GM13976 (cell line): ENCODE measurements around the gene UBE2E2.

Source experiments
- DNase-seq: peaks from one replicate; pipeline ENCODE4 v3.0.0; 2012; ENCODE audit warnings: low spot score
- in situ Hi-C: fragments of 300-500 bp; cut with MboI; formaldehyde crosslinking; loops from one replicate; pipeline ENCODE4 v1.12.0; 2022; ENCODE audit warnings: low sequenced_read_pairs, mixed read lengths, inconsistent platforms; ENCODE audit not compliant: unreplicated experiment
- TF ChIP-seq, protein P1 (sequence below): IDR thresholded peaks from 2 replicates; pipeline ENCODE4 v1.5.1; 2012; ENCODE audit warnings: borderline replicate concordance, mild to moderate bottlenecking; ENCODE audit not compliant: insufficient read depth; ENCODE audit errors: extremely low read depth, missing control alignments, control extremely low read depth

UBE2E2 gene

DNA sequence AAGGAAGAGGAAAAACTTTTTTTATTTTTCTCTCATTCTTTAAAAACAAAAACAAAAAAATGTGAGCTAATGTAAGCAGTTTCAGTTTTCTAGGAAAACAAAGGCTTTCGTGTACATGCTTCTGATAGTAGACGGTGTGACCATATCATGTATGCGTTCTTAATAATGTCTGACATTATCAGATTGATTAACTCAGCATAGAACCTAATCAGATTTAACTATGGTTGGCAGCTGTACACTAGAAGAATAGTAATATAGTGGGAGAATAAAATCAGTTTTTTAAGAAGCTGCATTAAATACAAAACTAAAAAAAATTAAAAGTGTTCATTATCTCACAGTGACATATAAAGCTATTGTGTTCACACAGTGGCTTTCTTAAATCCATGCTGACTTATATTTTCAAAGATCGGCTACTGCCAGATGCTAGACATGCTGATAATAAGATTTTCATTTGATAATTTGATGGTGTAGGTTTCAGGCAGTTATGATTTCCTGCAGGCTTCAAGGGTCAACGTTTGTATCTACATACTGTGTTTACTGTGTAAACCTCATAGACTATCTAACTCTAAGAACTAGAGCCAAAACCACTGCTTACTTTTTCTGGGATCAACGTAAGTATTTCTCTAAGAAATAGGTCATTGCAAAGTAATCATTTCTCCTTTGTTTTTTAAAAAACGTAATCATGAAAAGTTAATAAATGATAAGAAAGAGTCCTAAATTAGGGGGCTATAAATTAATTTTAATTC is 74.0 kb downstream of the UBE2E2 start:
- in situ Hi-C loops = no loop called here
- TF ChIP-seq, protein P1, sequence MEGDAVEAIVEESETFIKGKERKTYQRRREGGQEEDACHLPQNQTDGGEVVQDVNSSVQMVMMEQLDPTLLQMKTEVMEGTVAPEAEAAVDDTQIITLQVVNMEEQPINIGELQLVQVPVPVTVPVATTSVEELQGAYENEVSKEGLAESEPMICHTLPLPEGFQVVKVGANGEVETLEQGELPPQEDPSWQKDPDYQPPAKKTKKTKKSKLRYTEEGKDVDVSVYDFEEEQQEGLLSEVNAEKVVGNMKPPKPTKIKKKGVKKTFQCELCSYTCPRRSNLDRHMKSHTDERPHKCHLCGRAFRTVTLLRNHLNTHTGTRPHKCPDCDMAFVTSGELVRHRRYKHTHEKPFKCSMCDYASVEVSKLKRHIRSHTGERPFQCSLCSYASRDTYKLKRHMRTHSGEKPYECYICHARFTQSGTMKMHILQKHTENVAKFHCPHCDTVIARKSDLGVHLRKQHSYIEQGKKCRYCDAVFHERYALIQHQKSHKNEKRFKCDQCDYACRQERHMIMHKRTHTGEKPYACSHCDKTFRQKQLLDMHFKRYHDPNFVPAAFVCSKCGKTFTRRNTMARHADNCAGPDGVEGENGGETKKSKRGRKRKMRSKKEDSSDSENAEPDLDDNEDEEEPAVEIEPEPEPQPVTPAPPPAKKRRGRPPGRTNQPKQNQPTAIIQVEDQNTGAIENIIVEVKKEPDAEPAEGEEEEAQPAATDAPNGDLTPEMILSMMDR = no peak
- DNase-seq = no peak

DNA sequence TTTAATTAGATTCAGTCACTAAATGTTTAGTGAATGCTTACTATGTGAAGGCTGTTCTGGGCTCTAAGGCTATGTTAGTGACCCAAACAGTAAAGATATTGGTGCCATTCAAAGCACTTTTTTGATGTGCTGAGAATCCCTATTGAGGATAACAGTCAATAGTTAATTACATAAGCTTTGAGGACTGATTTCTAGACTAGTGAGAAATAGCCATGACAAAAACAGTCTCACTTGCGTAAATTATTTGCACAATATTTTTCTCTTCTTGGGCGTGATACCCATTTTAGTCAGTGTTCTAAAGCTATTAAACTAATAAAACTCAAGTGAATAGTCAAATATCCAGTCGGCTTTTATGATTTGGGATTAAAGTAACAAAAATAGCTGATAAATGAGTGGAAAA is 74.6 kb downstream of the UBE2E2 start:
- in situ Hi-C loops = no loop called here
- DNase-seq = no peak
- TF ChIP-seq, protein P1 = no peak

DNA sequence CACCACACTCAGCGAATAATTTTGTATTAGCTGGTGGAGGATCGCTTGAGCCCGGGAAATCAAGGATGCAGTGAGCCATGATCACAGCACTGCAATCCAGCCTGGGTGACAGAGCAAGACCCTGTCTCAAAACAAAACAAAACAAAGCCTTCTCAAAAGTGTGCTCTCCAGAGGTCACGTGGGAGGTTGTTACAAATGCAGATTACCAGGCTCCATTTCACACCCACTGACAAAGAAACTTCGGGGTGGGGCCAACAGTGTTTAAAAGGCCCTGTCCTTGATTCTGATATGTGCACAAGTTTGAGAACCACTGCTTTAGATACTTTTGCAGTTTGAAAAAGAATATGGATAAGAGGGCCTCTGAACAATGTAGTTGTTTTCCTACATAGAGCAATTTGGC is 80.5 kb downstream of the UBE2E2 start:
- in situ Hi-C loops = no loop called here
- TF ChIP-seq, protein P1 = no peak
- no peak for DNase-seq

DNA sequence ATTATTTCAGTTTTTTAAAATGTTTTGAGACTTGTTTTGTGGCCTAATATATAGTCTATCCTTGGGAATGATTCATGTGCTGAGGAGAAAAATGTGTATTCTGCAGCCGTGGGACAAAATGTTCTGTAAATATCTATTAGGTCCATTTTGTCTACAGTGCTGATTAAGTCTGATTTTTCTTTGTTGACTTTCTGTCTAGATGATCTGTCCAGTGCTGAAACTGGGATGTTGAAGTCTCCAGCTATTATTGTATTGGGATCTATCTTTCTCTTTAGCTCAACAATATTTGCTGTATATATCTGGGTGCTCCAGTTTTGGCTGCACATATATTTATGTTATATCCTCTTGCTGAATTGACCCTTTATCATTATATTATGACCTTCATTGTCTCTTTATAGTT is 85.2 kb downstream of the UBE2E2 start:
- TF ChIP-seq, protein P1 = no peak
- in situ Hi-C loops = no loop called here
- no peak for DNase-seq

DNA sequence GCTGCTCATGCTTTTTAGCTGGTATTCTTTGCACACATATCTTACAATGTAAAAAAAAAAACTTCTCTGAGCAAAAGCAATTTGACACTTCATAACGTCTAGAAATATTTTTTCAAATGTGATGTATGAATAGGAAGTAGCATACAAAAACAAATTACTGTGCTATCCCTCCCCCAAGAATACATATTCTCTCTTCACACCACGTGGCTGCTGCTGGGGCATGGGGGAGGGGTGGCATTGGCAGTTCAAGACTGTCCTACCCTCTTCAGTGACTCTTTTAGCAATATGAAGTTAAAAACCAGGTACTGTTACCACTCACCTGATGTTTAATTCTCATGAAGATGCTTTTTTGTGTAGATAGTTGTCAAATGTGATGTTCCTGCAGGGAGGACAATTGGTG is 85.6 kb downstream of the UBE2E2 start:
- in situ Hi-C loops = no loop called here
- TF ChIP-seq, protein P1 = no peak
- DNase-seq = no peak

DNA sequence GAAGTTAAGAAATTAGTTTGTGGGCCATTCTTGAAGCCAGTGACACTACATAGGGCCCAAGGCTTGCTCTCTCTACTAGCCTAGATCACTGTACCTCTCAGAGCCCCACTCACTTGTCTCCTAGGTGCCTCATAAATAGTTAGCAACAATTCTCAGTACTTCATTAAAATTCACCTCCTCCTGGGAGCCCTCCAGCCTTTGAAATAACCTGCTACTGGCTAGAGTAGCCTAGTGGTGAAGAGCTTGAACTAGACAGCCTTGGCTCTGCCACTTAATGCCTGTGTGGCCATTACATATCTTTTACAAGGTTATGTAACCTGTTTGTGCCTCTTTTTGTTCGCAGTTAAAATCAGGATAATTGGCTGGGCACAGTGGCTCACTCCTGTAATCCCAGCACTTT is 89.3 kb downstream of the UBE2E2 start:
- in situ Hi-C loops = no loop called here
- TF ChIP-seq, protein P1 = no peak
- no peak for DNase-seq
